Psoas muscle (tissue), 8 donors: Measurements from ENCODE around the gene OMD. TPM values are rescaled to one million over a fixed set of nuclear protein-coding genes. Genes with fewer than 3 reads are reported as not detected.
"Not testable (repeated sequence)": the region's sequence is repeated elsewhere in the genome, so short reads cannot be mapped to it uniquely, and the experiment has no call there.

ENCODE experiments used
- ATAC-seq, 4 donors: fragments of 200-7000 bp; cut with Tn5 transposase; one replicate each; pipeline ENCODE4 v1.9.1; 2020; ENCODE audit warnings: moderate library complexity in 3 of 4, mild to moderate bottlenecking in 2 of 4
- DNase-seq, 2 donors: peaks; one replicate each; pipeline ENCODE4 v3.0.0-alpha.2; 2020
- H3K27ac ChIP-seq: fragments of 200-600 bp; one replicate; pipeline ENCODE4 v1.8.0; 2022
- H3K27me3 ChIP-seq, 3 donors: fragments of 200-600 bp in 1 of 3; one replicate each; pipeline versions ENCODE4 v1.6.1 to v1.8.0; 2013 to 2022; ENCODE audit warnings: low read length in 2 of 3, mild to moderate bottlenecking in 2 of 3, moderate library complexity in 1 of 3; ENCODE audit not compliant: insufficient read depth in 3 of 3
- H3K36me3 ChIP-seq, 2 donors: fragments of 200-600 bp in 1 of 2; one replicate each; pipeline versions ENCODE4 v1.6.1 to v1.8.0; 2013 to 2022; ENCODE audit warnings: low read depth in 1 of 2, mild to moderate bottlenecking in 1 of 2, moderate library complexity in 1 of 2; ENCODE audit not compliant: insufficient read depth in 1 of 2
- H3K4me1 ChIP-seq: fragments of 200-600 bp; one replicate; pipeline ENCODE4 v1.8.0; 2022
- H3K4me3 ChIP-seq: fragments of 200-600 bp; one replicate; pipeline ENCODE4 v1.8.0; 2022; ENCODE audit warnings: mild to moderate bottlenecking
- H3K9me3 ChIP-seq: fragments of 200-600 bp; one replicate; pipeline ENCODE4 v1.8.0; 2022
- CTCF ChIP-seq: fragments of 200-600 bp; IDR thresholded peaks from one replicate; pipeline ENCODE4 v1.8.0; 2022; ENCODE audit warnings: antibody characterized with exemption
- WGBS, 3 donors: extraction: QIAGEN DNeasy Blood & Tissue Kit; methylation state at CpG; one replicate each; pipeline versions ENCODE4 v1.1.6 to v1.1.7; 2013; 5-methylcytosine and 5-hydroxymethylcytosine counted together
- intact Hi-C, 2 donors: fragments of 100-400 bp; cut with DNase I; formaldehyde crosslinking; loops; one replicate each; pipeline versions ENCODE4 v1.11.0 to v1.14.2; 2022
- polyA plus RNA-seq, 3 donors: library from polyadenylated mRNA; stranded (reverse); fragments of 200-250 nt; gene quantifications; one replicate each; pipeline ENCODE4 v1.2.3, GENCODE V29; 2013
- total RNA-seq, 4 donors: library from RNA; stranded (reverse); fragmentation: NEBNext Ultra II Directional in 2 of 4; extraction: Animal tissue kit (Norgen Biotek cat#: 25700) in 2 of 4; gene quantifications; one replicate each; pipeline versions ENCODE4 v1.2.1 to v1.2.4, GENCODE V29; 2021 to 2023
- donor health status: healthy with polysubstance abuse.
- donor health status: DM: no; HTN: no; CAD: no; lungs with moderate emphysema.
- donor health status: Bipolar disorder and iron deficiency.
- donor health status: healthy.
- donor health status: DM: yes; HTN: yes; CAD: no.
- donor health status: DM: no; HTN: no; CAD: no.
- donor health status: DM: no; HTN: no; CAD: no.
- donor health status: DM: yes; HTN: yes; CAD: no.

Gene OMD
- total and polyA plus RNA-seq, 7 donors: 0.12 to 1.7 (median 0.68) TPM

GRCh38 chr9:92425474-92425873, 1.2 kb upstream of the OMD start:
- H3K4me3 ChIP-seq: no peak overlapping the region
- H3K27me3 ChIP-seq: no peaks in the 10 kb centered on the region
- TF ChIP-seq CTCF: no peak
- no peaks in the 10 kb centered on the region for H3K9me3 ChIP-seq
- DNase-seq: no peak
- no peak for ATAC-seq
- H3K27ac ChIP-seq: no peak overlapping the region
- H3K36me3 ChIP-seq: no peaks in the 10 kb centered on the region
- no peaks in the 10 kb centered on the region for H3K4me1 ChIP-seq
- 38 to 46% (median 38%) methylated on average over 2 of the region's 2 CpGs for WGBS, 3 donors
- intact Hi-C loops: no loop called here

DNA sequence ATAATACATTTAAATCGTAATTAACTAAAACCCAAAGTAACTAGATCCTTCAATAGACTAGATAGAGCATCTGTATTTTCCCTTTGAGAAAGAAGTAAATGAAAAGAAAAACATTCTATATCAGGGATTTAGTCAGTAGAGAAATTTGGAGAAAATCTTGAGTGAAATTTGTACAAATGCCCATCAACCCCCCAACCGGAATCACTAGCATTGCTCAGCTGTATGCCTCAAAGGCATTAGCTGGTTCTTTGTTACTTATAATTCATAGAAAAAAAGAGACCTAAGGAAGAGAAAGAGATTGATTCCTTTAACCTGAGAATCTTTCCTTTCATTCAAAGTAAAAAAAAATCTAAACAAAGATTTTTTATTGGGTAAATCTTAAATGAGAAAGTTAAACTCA, 659 bp downstream of the OMD start:
- no peak for TF ChIP-seq CTCF
- no peak for ATAC-seq
- WGBS, 3 donors: 78 to 83% (median 78%) methylated on average over 2 of the region's 2 CpGs
- Histone ChIP-seq H3K36me3 (no peaks in the 10 kb centered on the region), H3K4me3 (no peak overlapping the region), H3K9me3 (no peaks in the 10 kb centered on the region), H3K27ac (no peak overlapping the region), H3K27me3 (no peaks in the 10 kb centered on the region), H3K4me1 (no peaks in the 10 kb centered on the region)
- intact Hi-C loops: no loop called here
- DNase-seq: no peak

DNA sequence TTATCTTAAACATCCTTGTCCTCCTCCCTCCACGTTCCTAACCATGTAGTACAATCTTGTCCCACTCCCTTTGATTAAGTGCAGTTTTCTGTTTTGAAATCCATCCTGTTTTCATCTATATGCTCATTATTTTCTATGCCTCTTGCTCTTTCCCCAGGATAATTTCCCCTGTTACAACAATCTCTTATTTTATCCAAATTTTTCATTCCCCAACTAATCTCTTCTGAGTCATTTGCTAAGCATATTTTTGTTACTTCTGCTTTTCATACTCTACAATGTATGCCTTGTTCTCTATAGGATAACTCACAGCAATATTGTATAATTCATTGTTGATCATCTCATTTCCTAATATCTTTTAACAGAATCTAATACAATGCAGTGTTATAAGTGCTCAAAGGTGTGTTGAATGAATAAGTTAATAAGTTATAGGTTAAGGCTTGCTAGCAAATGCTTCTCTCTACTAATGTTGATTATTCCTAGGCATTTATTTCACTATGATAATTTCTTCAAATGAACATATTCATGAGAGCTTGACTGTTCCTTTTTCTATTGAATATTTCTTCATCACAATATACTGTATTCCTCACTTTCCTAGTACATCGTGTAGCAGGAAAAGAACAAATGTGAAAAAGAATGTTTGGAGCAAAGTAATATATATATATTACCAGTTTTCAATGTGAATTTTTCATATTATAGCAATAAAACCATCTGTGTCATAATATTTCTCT, 1.5 kb downstream of the OMD start:
- H3K27ac ChIP-seq: no peak overlapping the region
- intact Hi-C loops: no loop called here

DNA sequence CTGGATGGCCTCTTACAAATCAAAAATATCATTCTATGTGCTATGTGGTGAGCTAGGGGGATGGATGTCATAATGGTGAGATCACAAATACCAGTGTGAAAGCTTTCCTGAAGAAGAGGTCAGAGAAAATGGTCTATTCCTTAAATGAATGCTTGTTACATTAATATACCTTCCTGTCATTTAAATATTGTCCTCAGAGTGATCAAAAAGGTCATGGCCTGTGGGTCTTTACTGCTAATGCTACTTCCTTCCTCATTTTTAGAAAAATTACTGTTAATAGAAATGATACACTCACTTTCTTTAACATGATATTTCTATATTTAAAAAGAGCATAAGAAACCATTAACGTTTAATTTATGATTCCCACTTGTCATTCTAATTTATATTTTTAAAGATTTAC, 9.7 kb downstream of the OMD start:
- Histone ChIP-seq H3K4me3 (no peak overlapping the region), H3K9me3 (no peaks in the 10 kb centered on the region), H3K27me3 (no peaks in the 10 kb centered on the region), H3K4me1 (no peaks in the 10 kb centered on the region), H3K36me3 (no peaks in the 10 kb centered on the region), H3K27ac (no peak overlapping the region)
- TF ChIP-seq CTCF: no peak
- intact Hi-C loops: no loop called here
- DNase-seq (no peak), ATAC-seq (no peak)
- 61 to 68% (median 63%) methylated on average over 1 of the region's 1 CpG for WGBS, 3 donors

More for the DNA sequence above, 1.5 kb downstream of the OMD start:
- H3K36me3 ChIP-seq: no peaks in the 10 kb centered on the region
- no peaks in the 10 kb centered on the region for H3K4me1 ChIP-seq
- no peaks in the 10 kb centered on the region for H3K27me3 ChIP-seq
- DNase-seq (no peak), ATAC-seq (no peak)
- WGBS, 3 donors: 77 to 89% (median 82%) methylated on average over 2 of the region's 2 CpGs
- no peak for TF ChIP-seq CTCF
- H3K9me3 ChIP-seq: no peaks in the 10 kb centered on the region
- H3K4me3 ChIP-seq: no peak overlapping the region

GRCh38 chr9:92411157-92411556, 13.1 kb downstream of the OMD start:
- H3K27ac ChIP-seq, H3K27me3 ChIP-seq, H3K9me3 ChIP-seq, H3K4me3 ChIP-seq, ATAC-seq, H3K4me1 ChIP-seq, intact Hi-C loops, H3K36me3 ChIP-seq, DNase-seq: not testable (repeated sequence)
- 62 to 69% (median 68%) methylated on average over 4 of the region's 4 CpGs for WGBS, 3 donors
